Endothelial cell of umbilical vein (primary cell): ENCODE results near the gene ATG7.

Experiments
- FOS ChIP-seq: IDR thresholded peaks from 2 replicates; pipeline ENCODE4 v1.6.1; 2011; ENCODE audit warnings: mild to moderate bottlenecking, low read length, moderate library complexity, borderline replicate concordance; ENCODE audit not compliant: insufficient read depth
- JUN ChIP-seq: IDR thresholded peaks from 2 replicates; pipeline ENCODE4 v1.6.1; 2011; ENCODE audit warnings: borderline replicate concordance, low read depth; ENCODE audit not compliant: insufficient read length, insufficient read depth
- MAX ChIP-seq: IDR thresholded peaks from 2 replicates; pipeline ENCODE4 v1.6.1; 2011; ENCODE audit not compliant: insufficient read depth, insufficient read length
- POLR2A ChIP-seq: IDR thresholded peaks from 2 replicates; pipeline ENCODE4 v1.6.1; 2012; ENCODE audit warnings: low read depth, mild to moderate bottlenecking, control low read depth, low read length
- POLR2AphosphoS5 ChIP-seq: IDR thresholded peaks from 2 replicates; pipeline ENCODE4 v1.6.1; 2012; ENCODE audit warnings: low read depth, mild to moderate bottlenecking, control low read depth, low read length, moderate library complexity; ENCODE audit not compliant: insufficient read depth
- TF ChIP-seq, protein P1 (sequence below), 2 donors: IDR thresholded peaks; 1 replicate in 1 of 2; 2 replicates in 1 of 2; pipeline ENCODE4 v1.5.1; 2011; ENCODE audit warnings: low read length in 2 of 2, mild to moderate bottlenecking in 2 of 2, moderate library complexity in 2 of 2, control low read depth in 1 of 2, inconsistent platforms in 1 of 2, low read depth in 1 of 2; ENCODE audit not compliant: insufficient read depth in 1 of 2; ENCODE audit errors: extremely low read depth in 1 of 2

GRCh38 chr3:11580645-11581044 lies 308.4 kb downstream of the ATG7 start:
- TF ChIP-seq, protein P1, sequence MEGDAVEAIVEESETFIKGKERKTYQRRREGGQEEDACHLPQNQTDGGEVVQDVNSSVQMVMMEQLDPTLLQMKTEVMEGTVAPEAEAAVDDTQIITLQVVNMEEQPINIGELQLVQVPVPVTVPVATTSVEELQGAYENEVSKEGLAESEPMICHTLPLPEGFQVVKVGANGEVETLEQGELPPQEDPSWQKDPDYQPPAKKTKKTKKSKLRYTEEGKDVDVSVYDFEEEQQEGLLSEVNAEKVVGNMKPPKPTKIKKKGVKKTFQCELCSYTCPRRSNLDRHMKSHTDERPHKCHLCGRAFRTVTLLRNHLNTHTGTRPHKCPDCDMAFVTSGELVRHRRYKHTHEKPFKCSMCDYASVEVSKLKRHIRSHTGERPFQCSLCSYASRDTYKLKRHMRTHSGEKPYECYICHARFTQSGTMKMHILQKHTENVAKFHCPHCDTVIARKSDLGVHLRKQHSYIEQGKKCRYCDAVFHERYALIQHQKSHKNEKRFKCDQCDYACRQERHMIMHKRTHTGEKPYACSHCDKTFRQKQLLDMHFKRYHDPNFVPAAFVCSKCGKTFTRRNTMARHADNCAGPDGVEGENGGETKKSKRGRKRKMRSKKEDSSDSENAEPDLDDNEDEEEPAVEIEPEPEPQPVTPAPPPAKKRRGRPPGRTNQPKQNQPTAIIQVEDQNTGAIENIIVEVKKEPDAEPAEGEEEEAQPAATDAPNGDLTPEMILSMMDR (IDR thresholded peaks at IDR 0.05; ENCODE audit: extremely low read depth in 1 of 2, insufficient read depth in 1 of 2, low read depth in 1 of 2, low read length in 2 of 2): no peak
- TF ChIP-seq FOS: no peak
- no peak for TF ChIP-seq POLR2A
- no peak for TF ChIP-seq MAX
- TF ChIP-seq POLR2AphosphoS5: no peak
- no peak for TF ChIP-seq JUN
